HG02981 (cell line): ENCODE results near the gene HSPA9.

Experiments used
- ATAC-seq: cut with Tn5 transposase; IDR thresholded peaks from one replicate; pipeline ENCODE4 v1.9.1; 2021; ENCODE audit warnings: mild to moderate bottlenecking, moderate library complexity; ENCODE audit not compliant: unreplicated experiment

Gene HSPA9

GRCh38 chr5:138596105-138596881, 21.1 kb upstream of the HSPA9 start:
- ATAC-seq: no peak

- no peak for ATAC-seq
Observed at GRCh38 chr5:138595180-138595795, 20.1 kb upstream of the HSPA9 start.

- ATAC-seq: no peak
Observed at GRCh38 chr5:138594305-138595058, 19.3 kb upstream of the HSPA9 start.

- no peak for ATAC-seq
Observed at GRCh38 chr5:138588013-138588788, 13.0 kb upstream of the HSPA9 start.

- no peak for ATAC-seq
Observed at GRCh38 chr5:138585157-138585556, 10.0 kb upstream of the HSPA9 start.

GRCh38 chr5:138583984-138584637, 8.9 kb upstream of the HSPA9 start:
- ATAC-seq: no peak

- ATAC-seq: no peak
Observed at GRCh38 chr5:138582959-138583358, 7.8 kb upstream of the HSPA9 start.

- no peak for ATAC-seq
Observed at GRCh38 chr5:138580777-138581176, 5.6 kb upstream of the HSPA9 start.

GRCh38 chr5:138580001-138580400, 4.8 kb upstream of the HSPA9 start:
- ATAC-seq: no peak

- no peak for ATAC-seq
Observed at GRCh38 chr5:138579517-138579863, 4.3 kb upstream of the HSPA9 start.

GRCh38 chr5:138577452-138577851, 2.3 kb upstream of the HSPA9 start:
- no peak for ATAC-seq

- no peak for ATAC-seq
Observed at GRCh38 chr5:138574744-138575193, 432 bp downstream of the HSPA9 start.

GRCh38 chr5:138573949-138574670, 1.1 kb downstream of the HSPA9 start:
- no peak for ATAC-seq

- no peak for ATAC-seq
Observed at GRCh38 chr5:138573223-138573622, 2.0 kb downstream of the HSPA9 start.

- no peak for ATAC-seq
Observed at GRCh38 chr5:138570871-138571270, 4.3 kb downstream of the HSPA9 start.

GRCh38 chr5:138569782-138570181, 5.4 kb downstream of the HSPA9 start:
- ATAC-seq: no peak

- ATAC-seq: no peak
Observed at GRCh38 chr5:138568061-138568824, 7.0 kb downstream of the HSPA9 start.

GRCh38 chr5:138566792-138567191, 8.4 kb downstream of the HSPA9 start:
- no peak for ATAC-seq
